Activated naive CD8-positive, alpha-beta T cell treated with anti-CD3 and anti-CD28 coated beads, Interleukin-2, amount 10 ng/mL, durations not matched to agents 7 days and 5 days (primary cell): ENCODE measurements around the gene IL7R. TPM values are rescaled to one million over a fixed set of nuclear protein-coding genes. Genes with fewer than 3 reads are reported as not detected.
"Not testable (repeated sequence)": the region's sequence is repeated elsewhere in the genome, so short reads cannot be mapped to it uniquely, and the experiment has no call there.

Source experiments
- ATAC-seq: fragments of 150-1000 bp; cut with Tn5 transposase; one replicate; pipeline ENCODE4 v1.10.0; 2021; ENCODE audit warnings: low read depth, moderate library complexity
- POLR2A ChIA-PET: fragments of 350-600 bp; sonication (Branson Sonifier 250); formaldehyde crosslinking; loops from one replicate; lab custom pipeline; 2021; ENCODE audit warnings: antibody characterized with exemption; lab: Charles Lee
- DNase-seq: peaks from one replicate; pipeline ENCODE4 v3.0.0; 2021
- H3K27ac Mint-ChIP-seq: one replicate; pipeline ENCODE4 v1.8.0; 2022; ENCODE audit warnings: mild to moderate bottlenecking, mixed read lengths
- H3K27me3 Mint-ChIP-seq: one replicate; pipeline ENCODE4 v1.8.0; 2022; ENCODE audit warnings: mild to moderate bottlenecking, moderate library complexity, mixed read lengths
- H3K36me3 Mint-ChIP-seq: one replicate; pipeline ENCODE4 v1.8.0; 2021; ENCODE audit warnings: mild to moderate bottlenecking, mixed read lengths
- H3K4me1 Mint-ChIP-seq: one replicate; pipeline ENCODE4 v1.8.0; 2021; ENCODE audit warnings: mixed read lengths
- H3K4me3 Mint-ChIP-seq: one replicate; pipeline ENCODE4 v1.8.0; 2022; ENCODE audit warnings: mild to moderate bottlenecking, moderate library complexity, mixed read lengths
- H3K9me3 Mint-ChIP-seq: one replicate; pipeline ENCODE4 v1.8.0; 2021; ENCODE audit warnings: mixed read lengths
- total RNA-seq, 2 experiments: library from RNA; stranded (reverse); gene quantifications; one replicate each; pipeline ENCODE4 v1.2.3, GENCODE V29; 2021

Gene IL7R
- total RNA-seq, 2 experiments from 2014 or later, result 738 to 891 TPM

DNA sequence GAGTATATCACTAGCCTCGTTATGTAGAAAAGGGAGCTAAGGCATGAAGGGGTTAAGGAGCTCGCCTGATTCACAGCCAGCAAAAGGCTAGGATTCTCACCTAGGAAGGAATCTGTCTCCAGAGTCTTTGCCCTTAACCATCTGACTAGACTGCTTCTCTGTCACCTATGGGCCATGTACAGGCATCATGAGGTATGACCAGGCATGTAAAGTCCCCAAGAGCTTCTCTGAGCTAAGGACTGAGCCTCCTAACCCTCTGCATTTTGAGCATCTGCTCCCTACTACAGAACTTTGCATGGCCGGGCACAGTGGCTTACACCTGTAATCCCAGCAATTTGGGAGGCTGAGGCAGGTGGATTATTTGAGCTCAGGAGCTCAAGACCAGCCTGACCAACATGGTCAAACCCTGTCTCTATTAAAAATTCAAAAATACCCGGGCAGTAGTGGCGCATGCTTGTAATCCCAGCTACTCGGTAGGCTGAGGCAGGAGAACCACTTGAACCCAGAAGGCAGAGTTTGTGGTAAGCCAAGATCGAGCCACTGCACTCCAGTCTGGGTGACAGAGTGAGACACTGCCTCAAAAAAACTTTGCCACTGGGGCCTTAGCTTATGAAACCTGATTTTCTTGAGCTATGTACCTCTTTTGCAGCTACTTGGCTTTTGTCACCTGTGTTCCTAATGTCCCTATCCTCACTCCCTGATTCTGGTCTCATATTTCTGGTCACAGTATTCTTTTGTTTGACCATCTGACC, 33.2 kb upstream of the IL7R start:
- no peaks in the 10 kb centered on the region for H3K27me3 Mint-ChIP-seq
- POLR2A ChIA-PET, result interaction anchor here (0.6 to 3.1 kb wide), 10 partner anchors 7 to 44 kb away, joined by 3 to 16 read pairs (median 5); partner anchors contain the start of gene IL7R
- DNase-seq, result no peak
- H3K36me3 Mint-ChIP-seq, result peaks cover 11% of the 10 kb centered on the region
- H3K4me1 Mint-ChIP-seq, result peaks cover 80% of the 10 kb centered on the region
- H3K9me3 Mint-ChIP-seq, result no peaks in the 10 kb centered on the region
- peak overlapping the region; percentile 75 for H3K27ac Mint-ChIP-seq
- no peak for ATAC-seq
- no peak overlapping the region for H3K4me3 Mint-ChIP-seq

DNA sequence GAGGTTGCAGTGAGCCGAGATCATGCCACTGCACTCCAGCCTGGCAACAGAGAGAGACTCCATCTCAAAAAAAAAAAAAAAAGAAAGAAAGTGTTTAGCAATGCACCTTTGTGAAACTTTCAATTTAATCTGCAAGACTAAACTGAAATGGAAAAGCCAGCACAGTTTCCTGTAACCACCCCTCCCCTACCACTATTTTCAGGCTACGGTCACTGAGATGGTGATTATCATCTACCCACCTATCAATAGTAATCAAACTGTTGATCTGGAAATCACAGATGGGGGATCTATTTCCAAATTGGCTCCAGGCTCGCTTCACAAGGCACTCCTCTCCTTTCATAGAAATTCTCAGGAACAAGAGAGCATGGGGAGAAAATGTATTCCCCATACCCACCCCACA, 30.6 kb upstream of the IL7R start:
- POLR2A ChIA-PET, result interaction anchor here (1.5 kb wide), 1 partner anchor 36 kb away, joined by 3 read pairs; no protein-coding TSS in a partner anchor
- H3K4me3 Mint-ChIP-seq, result peak overlapping the region; percentile 63
- ATAC-seq (no peak), DNase-seq (no peak)
- H3K27me3 Mint-ChIP-seq, result no peaks in the 10 kb centered on the region
- H3K4me1 Mint-ChIP-seq, result peaks cover 67% of the 10 kb centered on the region
- peaks cover 5% of the 10 kb centered on the region for H3K36me3 Mint-ChIP-seq
- H3K27ac Mint-ChIP-seq, result peak overlapping the region; percentile 89
- H3K9me3 Mint-ChIP-seq, result no peaks in the 10 kb centered on the region

DNA sequence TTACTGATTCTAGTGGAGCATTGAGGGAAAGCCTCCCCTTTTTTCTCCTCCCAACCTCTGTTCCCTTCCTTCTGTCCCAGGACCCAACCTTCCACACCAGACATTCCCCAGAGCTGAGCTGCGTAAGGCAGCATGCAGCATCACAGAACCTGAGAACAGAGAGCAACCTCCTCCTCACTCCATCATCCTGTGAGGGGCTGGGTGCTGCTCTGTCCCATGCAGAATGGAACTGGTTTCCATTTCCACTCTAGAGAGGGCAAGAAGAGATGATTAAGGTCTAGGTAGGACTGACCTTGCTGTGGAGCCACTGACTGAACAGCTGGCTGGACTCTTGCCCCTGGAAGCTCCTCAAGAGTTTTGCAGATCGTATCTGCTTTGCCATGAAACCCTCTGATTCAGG, 30.1 kb upstream of the IL7R start:
- peaks cover 4% of the 10 kb centered on the region for H3K36me3 Mint-ChIP-seq
- H3K9me3 Mint-ChIP-seq, result no peaks in the 10 kb centered on the region
- H3K4me3 Mint-ChIP-seq, result peak overlapping the region; percentile 63
- DNase-seq, result no peak
- H3K27ac Mint-ChIP-seq, result peak overlapping the region; percentile 89
- H3K27me3 Mint-ChIP-seq, result no peaks in the 10 kb centered on the region
- POLR2A ChIA-PET, result interaction anchor here (0.9 to 1.5 kb wide), 3 partner anchors 13 to 37 kb away, joined by 3 read pairs; no protein-coding TSS in a partner anchor
- no peak for ATAC-seq
- peaks cover 70% of the 10 kb centered on the region for H3K4me1 Mint-ChIP-seq

DNA sequence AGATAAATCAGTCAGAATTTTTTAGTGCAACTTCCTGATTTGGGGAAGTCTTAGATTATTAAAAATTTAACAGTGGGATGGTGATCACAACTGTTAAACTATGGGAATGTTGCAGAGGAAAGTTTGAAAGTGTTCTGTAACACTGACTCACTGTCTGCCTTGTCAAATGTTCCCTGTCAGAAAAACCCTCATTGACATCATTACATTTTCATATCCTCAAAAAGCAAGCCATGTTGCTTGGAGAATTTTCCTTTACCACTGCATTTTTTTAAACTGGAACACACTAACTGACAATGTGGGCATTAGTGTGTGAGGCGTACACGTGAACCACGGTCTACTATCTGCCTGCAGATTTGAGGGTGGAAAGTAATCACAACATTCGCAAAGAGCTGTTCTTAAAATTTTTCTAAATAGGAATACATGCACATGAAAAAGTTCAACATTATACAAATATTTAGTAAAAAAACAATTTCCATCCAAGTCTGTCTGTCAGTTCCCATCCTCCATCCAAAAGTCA, 28.6 kb upstream of the IL7R start:
- Mint-ChIP-seq H3K27me3 (no peaks in the 10 kb centered on the region), H3K36me3 (peaks cover 4% of the 10 kb centered on the region), H3K4me1 (peaks cover 61% of the 10 kb centered on the region), H3K4me3 (no peak overlapping the region), H3K27ac (peak overlapping the region; percentile 24), H3K9me3 (no peaks in the 10 kb centered on the region)
- no peak for ATAC-seq
- DNase-seq, result no peak
- POLR2A ChIA-PET, result no interaction called here

DNA sequence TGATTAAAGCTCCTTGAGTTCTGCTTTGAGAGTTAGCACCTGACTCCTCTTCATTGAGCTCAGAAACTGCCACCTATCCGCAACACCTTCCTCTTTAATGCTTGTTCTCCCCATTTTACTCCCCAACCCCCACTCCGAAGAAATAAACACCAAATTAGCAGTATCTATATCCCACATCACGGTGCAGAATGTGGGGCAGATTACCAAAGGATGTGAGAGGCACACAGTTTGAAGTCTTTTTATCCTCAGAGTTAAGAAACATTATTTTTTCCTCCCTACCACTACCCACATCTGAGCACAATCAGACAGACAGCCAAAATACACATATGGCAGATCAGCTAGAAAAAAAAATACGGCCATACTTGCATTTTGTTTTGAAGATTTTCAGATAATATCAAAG, 26.1 kb upstream of the IL7R start:
- Mint-ChIP-seq H3K27me3 (no peaks in the 10 kb centered on the region), H3K4me3 (peak overlapping the region; percentile 23), H3K4me1 (peaks cover 63% of the 10 kb centered on the region), H3K9me3 (no peaks in the 10 kb centered on the region), H3K36me3 (peaks cover 2% of the 10 kb centered on the region), H3K27ac (peak overlapping the region; percentile 63)
- DNase-seq (no peak), ATAC-seq (peak; percentile 69)
- POLR2A ChIA-PET, result interaction anchor here (1.4 to 1.8 kb wide), 4 partner anchors 8 to 24 kb away, joined by 3 to 7 read pairs (median 4); no protein-coding TSS in a partner anchor

DNA sequence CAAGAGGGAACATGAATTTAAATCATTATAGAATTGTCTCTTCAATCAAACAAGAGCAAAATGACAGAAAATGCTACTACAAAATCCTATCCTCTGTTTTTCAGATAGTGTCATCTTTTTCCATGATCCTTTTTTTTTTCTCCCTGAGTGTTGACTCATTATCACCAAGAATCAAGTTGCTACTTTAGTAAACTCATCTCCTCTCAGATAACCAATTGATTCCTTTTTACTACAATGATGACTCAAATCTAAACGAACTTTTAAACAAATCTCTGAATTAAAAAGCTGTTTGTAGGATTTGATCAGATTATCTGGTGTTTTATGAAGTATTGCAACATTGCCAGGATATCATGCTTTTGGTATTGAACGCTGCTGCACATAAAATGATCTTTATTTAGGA, 23.9 kb upstream of the IL7R start:
- Mint-ChIP-seq H3K4me3 (no peak overlapping the region), H3K36me3 (peaks cover 5% of the 10 kb centered on the region), H3K4me1 (peaks cover 60% of the 10 kb centered on the region), H3K9me3 (no peaks in the 10 kb centered on the region), H3K27ac (peak overlapping the region; percentile 4), H3K27me3 (no peaks in the 10 kb centered on the region)
- no peak for ATAC-seq
- POLR2A ChIA-PET, result interaction anchor here (0.9 to 2.2 kb wide), 3 partner anchors 9 to 21 kb away, joined by 8 to 13 read pairs (median 9); no protein-coding TSS in a partner anchor
- DNase-seq, result no peak

DNA sequence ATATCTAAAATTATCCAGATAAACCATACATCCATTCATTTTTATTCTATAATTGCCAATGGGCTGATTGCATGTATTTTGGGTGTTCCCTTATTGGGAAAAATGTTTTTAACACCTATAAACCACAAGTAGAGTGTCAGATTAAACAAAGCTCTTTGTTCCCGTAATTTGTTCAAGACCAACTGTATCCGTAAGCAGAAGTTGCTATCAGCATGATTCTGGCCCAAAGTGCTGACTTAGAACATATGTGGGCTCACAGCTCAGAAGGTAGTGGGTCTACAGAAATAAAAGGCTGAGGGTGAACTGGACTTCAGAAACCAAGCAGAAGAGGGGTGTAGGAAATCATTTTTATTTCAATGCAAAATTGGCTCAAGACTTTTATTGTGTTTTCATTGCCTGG, 23.5 kb upstream of the IL7R start:
- DNase-seq (no peak), ATAC-seq (no peak)
- H3K4me3 Mint-ChIP-seq, result peak overlapping the region; percentile 38
- peaks cover 5% of the 10 kb centered on the region for H3K36me3 Mint-ChIP-seq
- H3K4me1 Mint-ChIP-seq, result peaks cover 59% of the 10 kb centered on the region
- peak overlapping the region; percentile 75 for H3K27ac Mint-ChIP-seq
- POLR2A ChIA-PET, result interaction anchor here (0.9 to 2.2 kb wide), 3 partner anchors 10 to 21 kb away, joined by 8 to 13 read pairs (median 9); no protein-coding TSS in a partner anchor
- no peaks in the 10 kb centered on the region for H3K27me3 Mint-ChIP-seq
- H3K9me3 Mint-ChIP-seq, result no peaks in the 10 kb centered on the region

GRCh38 chr5:35835796-35836742, 20.6 kb upstream of the IL7R start:
- Mint-ChIP-seq H3K9me3 (peaks cover 2% of the 10 kb centered on the region), H3K36me3 (peaks cover 11% of the 10 kb centered on the region), H3K27ac (peak overlapping the region; percentile 86), H3K27me3 (no peaks in the 10 kb centered on the region), H3K4me3 (peak overlapping the region; percentile 61), H3K4me1 (peaks cover 56% of the 10 kb centered on the region)
- no peak for DNase-seq
- ATAC-seq, result peak; percentile 51
- POLR2A ChIA-PET, result interaction anchor here (1.3 kb wide), 1 partner anchor 18 kb away, joined by 4 read pairs; no protein-coding TSS in a partner anchor

DNA sequence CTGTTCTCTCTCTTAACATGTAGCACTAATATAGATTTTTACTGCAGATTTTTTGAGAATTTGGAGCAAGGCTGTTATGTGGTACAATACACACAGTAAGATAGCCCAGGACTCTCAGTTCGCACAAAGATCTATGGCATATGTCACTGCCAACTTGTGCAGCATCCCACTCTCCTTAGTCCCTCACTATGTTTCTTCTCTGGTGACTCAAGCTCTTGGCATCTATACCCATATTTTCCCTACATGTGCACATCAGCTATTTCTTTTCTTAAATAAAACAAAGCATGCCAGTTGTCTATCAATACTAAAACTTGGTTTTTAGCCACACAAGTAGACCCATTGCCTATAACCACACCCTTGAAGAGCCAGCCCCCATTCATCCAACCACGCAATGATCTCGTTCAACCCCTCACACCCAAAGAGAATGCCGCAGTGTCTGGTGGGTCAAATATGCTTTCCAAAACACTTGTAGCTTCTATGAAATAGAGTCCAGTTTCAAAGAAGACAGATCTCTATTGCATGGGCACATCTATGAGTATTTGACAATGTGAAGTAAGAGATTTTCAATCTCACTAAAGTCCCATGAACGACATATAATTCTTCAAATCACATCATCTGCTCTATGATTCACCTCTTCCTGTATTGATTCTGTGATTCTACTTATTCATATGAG, 18.2 kb upstream of the IL7R start:
- Mint-ChIP-seq H3K27me3 (no peaks in the 10 kb centered on the region), H3K27ac (peak overlapping the region; percentile 11), H3K4me3 (no peak overlapping the region), H3K4me1 (peaks cover 42% of the 10 kb centered on the region), H3K36me3 (peaks cover 17% of the 10 kb centered on the region), H3K9me3 (peaks cover 8% of the 10 kb centered on the region)
- POLR2A ChIA-PET, result interaction anchor here (0.8 to 1.5 kb wide), 2 partner anchors 12 to 18 kb away, joined by 3 read pairs; partner anchors contain the start of gene IL7R
- no peak for DNase-seq
- ATAC-seq, result no peak

GRCh38 chr5:35842856-35843255, 13.8 kb upstream of the IL7R start:
- peaks cover 27% of the 10 kb centered on the region for H3K9me3 Mint-ChIP-seq
- POLR2A ChIA-PET, result no interaction called here
- H3K27me3 Mint-ChIP-seq, result no peaks in the 10 kb centered on the region
- peaks cover 11% of the 10 kb centered on the region for H3K4me1 Mint-ChIP-seq
- DNase-seq (no peak), ATAC-seq (no peak)
- peaks cover 30% of the 10 kb centered on the region for H3K36me3 Mint-ChIP-seq
- H3K4me3 Mint-ChIP-seq, result no peak overlapping the region
- no peak overlapping the region for H3K27ac Mint-ChIP-seq

DNA sequence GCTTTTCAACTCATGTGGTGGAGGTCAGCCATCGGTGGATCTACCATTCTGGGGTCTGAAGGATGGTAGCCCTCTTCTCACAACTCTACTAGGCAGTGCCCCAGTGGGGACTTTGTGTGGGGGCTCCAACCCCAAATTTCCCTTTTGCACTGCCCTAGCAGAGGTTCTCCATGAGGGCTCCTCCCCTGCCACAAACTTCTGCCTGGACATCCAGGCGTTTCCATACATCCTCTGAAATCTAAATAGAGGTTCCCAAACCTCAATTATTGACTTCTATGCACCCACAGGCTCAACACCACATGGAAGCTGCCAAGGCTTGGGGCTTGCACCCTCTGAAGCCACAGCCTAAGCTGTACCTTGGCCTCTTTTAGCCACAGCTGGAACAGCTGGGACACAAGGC, 11.2 kb upstream of the IL7R start:
- POLR2A ChIA-PET, ATAC-seq, H3K4me1 Mint-ChIP-seq, H3K27me3 Mint-ChIP-seq, H3K4me3 Mint-ChIP-seq, H3K27ac Mint-ChIP-seq, DNase-seq: not testable (repeated sequence)
- H3K36me3 Mint-ChIP-seq, result peaks cover 30% of the 10 kb centered on the region
- H3K9me3 Mint-ChIP-seq, result peaks cover 29% of the 10 kb centered on the region

GRCh38 chr5:35847491-35847890, 9.2 kb upstream of the IL7R start:
- DNase-seq (no peak), ATAC-seq (no peak)
- Mint-ChIP-seq H3K4me1 (peaks cover 20% of the 10 kb centered on the region), H3K36me3 (peaks cover 26% of the 10 kb centered on the region), H3K4me3 (no peak overlapping the region), H3K9me3 (peaks cover 28% of the 10 kb centered on the region), H3K27ac (no peak overlapping the region), H3K27me3 (no peaks in the 10 kb centered on the region)
- POLR2A ChIA-PET, result no interaction called here
